ENCODE measurements around the gene UGT1A6.

The UGT1A6 gene

GRCh38 chr2:233772153-233772552 lies 79.5 kb downstream of the UGT1A6 start:
- DNase-seq: no peak

GRCh38 chr2:233772583-233772982 lies 79.9 kb downstream of the UGT1A6 start:
- DNase-seq: no peak

GRCh38 chr2:233773854-233774253 lies 81.2 kb downstream of the UGT1A6 start:
- DNase-seq: no peak

- no peak for DNase-seq
These were observed 82.7 kb downstream of the UGT1A6 start for GRCh38 chr2:233775414-233775813.

- no peak for DNase-seq
These were observed 85.3 kb downstream of the UGT1A6 start, which contains the start of gene MROH2A for GRCh38 chr2:233778030-233778429. Gene MROH2A (plus strand): TSS chr2:233778330. CDS start chr2:233779359, 1,029 bp downstream.

- DNase-seq: no peak
These were observed 87.0 kb downstream of the UGT1A6 start for GRCh38 chr2:233779722-233780121.

- no peak for DNase-seq
These were observed 88.1 kb downstream of the UGT1A6 start for GRCh38 chr2:233780771-233781170.

GRCh38 chr2:233789554-233789953 lies 96.9 kb downstream of the UGT1A6 start:
- DNase-seq: no peak

- no peak for DNase-seq
These were observed 98.6 kb downstream of the UGT1A6 start for GRCh38 chr2:233791151-233791882.

- DNase-seq: no peak
These were observed 99.2 kb downstream of the UGT1A6 start for GRCh38 chr2:233791883-233792329.

- DNase-seq: no peak
These were observed 100.0 kb downstream of the UGT1A6 start for GRCh38 chr2:233792720-233793119.

- DNase-seq: no peak
These were observed 100.9 kb downstream of the UGT1A6 start for GRCh38 chr2:233793465-233794127.

GRCh38 chr2:233794128-233794658 lies 101.5 kb downstream of the UGT1A6 start:
- no peak for DNase-seq

GRCh38 chr2:233795735-233796171 lies 103.1 kb downstream of the UGT1A6 start:
- DNase-seq: no peak

- DNase-seq: no peak
These were observed 103.6 kb downstream of the UGT1A6 start for GRCh38 chr2:233796254-233796653.

- DNase-seq: no peak
These were observed 105.8 kb downstream of the UGT1A6 start for GRCh38 chr2:233798335-233799086.

GRCh38 chr2:233799087-233799665 lies 106.5 kb downstream of the UGT1A6 start:
- DNase-seq: no peak

- DNase-seq: no peak
These were observed 107.0 kb downstream of the UGT1A6 start for GRCh38 chr2:233799716-233800115.

- no peak for DNase-seq
These were observed 107.5 kb downstream of the UGT1A6 start for GRCh38 chr2:233800208-233800607.

- DNase-seq: no peak
These were observed 108.9 kb downstream of the UGT1A6 start for GRCh38 chr2:233801357-233802131.

- DNase-seq: no peak
These were observed 109.6 kb downstream of the UGT1A6 start for GRCh38 chr2:233802132-233802815.
